Measurements from ENCODE around the gene PNPLA1. TPM values are rescaled to one million over a fixed set of nuclear protein-coding genes. Genes with fewer than 3 reads are reported as not detected.

Gene PNPLA1, protein sequence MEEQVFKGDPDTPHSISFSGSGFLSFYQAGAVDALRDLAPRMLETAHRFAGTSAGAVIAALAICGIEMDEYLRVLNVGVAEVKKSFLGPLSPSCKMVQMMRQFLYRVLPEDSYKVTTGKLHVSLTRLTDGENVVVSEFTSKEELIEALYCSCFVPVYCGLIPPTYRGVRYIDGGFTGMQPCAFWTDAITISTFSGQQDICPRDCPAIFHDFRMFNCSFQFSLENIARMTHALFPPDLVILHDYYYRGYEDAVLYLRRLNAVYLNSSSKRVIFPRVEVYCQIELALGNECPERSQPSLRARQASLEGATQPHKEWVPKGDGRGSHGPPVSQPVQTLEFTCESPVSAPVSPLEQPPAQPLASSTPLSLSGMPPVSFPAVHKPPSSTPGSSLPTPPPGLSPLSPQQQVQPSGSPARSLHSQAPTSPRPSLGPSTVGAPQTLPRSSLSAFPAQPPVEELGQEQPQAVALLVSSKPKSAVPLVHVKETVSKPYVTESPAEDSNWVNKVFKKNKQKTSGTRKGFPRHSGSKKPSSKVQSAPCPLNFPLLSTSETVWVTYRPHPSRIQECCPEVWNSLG
- total RNA-seq = not detected in 2 replicates

GRCh38 chr6:36269834-36270705 is at the start of gene PNPLA1:
TSS of gene PNPLA1 (plus strand) at chr6:36270060. CDS start at chr6:36270460, 400 bp downstream.
- no peak for DNase-seq (ENCODE audit: low read depth)

- DNase-seq (ENCODE audit: low read depth) = no peak
Measured at GRCh38 chr6:36220226-36220625, 49.6 kb upstream of the PNPLA1 start.

- no peak for DNase-seq (ENCODE audit: low read depth)
Measured at GRCh38 chr6:36221674-36222073, 48.2 kb upstream of the PNPLA1 start.

DNA sequence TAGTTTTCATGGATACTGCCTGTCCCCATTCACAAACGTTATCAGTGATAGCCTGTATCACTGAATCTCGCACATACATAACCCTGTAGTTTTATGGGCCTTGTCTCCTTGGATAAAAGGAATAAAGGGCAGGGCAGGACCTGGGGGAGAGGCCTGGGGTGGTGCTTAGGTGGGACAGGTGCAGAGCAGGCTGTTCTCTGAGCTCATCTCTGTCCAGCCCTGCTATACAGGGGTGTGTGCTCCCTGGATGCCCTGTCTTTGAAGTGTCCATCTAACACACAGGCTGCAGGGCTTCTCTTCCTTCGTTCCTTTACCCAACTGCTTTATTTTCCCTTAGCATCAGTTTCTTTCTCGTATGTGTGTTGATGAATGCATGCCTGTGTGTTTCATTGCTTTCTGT is 46.9 kb upstream of the PNPLA1 start:
- no peak for DNase-seq (ENCODE audit: low read depth)

- DNase-seq (ENCODE audit: low read depth) = no peak
Measured at GRCh38 chr6:36223706-36224105, 46.2 kb upstream of the PNPLA1 start.

GRCh38 chr6:36224918-36225461 is 44.9 kb upstream of the PNPLA1 start:
- peak; percentile 76 for DNase-seq (ENCODE audit: low read depth)

GRCh38 chr6:36226438-36227047 is 43.3 kb upstream of the PNPLA1 start:
- peak; percentile 30 for DNase-seq (ENCODE audit: low read depth)

- no peak for DNase-seq (ENCODE audit: low read depth)
Measured at GRCh38 chr6:36227379-36228228, 42.3 kb upstream of the PNPLA1 start.

GRCh38 chr6:36229223-36229622 is 40.6 kb upstream of the PNPLA1 start:
- no peak for DNase-seq (ENCODE audit: low read depth)

DNA sequence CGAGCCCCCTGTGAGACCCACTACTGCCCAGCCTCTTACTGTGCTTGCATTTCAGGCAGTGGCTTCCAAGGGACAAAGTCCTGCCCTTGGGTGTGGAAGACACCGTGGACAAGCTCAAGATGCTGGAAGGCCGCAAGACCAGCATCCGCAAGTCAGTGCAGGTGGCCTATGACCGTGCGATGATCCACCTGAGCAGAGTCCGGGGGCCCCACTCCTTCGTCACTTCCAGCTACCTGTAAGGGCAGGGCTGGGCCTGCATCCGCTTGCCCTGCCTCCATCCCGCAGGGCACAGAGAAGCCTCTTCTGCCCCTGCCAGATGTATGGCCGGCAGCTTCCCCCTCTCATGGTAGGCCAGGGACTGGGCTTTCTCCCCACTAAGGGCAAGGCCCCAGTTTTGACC is 39.5 kb upstream of the PNPLA1 start:
- no peak for DNase-seq (ENCODE audit: low read depth)

DNA sequence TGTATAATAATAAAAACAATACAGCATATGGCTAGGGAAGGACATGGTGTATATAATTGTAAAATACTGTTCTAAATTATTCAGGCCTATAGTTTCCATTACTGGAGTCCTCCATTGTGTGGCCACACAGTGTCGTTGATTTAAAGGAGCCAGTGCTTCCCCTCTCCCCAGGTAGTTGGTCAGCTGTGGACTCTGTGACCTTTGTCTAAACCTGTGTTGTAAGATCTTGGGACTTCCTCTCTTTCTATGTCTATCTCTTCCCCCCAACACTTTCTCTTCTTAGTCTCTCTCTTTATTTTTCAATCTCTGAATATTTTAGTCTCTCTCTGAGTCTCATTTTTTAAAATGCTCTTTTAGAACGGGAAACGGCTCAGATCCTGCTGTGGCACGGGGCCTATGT is 37.7 kb upstream of the PNPLA1 start:
- no peak for DNase-seq (ENCODE audit: low read depth)

DNA sequence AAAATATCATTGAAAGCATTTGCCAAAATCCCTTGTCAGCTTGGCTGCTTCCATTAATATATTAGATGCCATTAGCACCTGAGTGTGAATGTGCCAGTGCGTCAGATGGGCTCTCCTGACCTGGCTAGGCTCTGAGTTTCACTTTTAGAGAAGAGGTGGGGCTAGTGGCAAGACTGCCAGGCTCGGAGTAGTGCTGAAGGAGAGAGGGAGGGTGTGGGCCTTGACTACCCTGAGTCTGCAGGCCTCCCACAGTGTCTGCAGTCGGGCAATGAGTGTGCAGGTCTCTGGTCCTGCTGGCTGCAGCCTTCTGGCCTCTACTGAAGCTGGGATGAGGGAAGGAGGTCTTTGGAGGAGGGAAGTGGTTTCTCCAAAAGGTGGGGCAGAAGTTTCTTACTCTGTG is 34.6 kb upstream of the PNPLA1 start:
- peak; percentile 34 for DNase-seq (ENCODE audit: low read depth)

DNA sequence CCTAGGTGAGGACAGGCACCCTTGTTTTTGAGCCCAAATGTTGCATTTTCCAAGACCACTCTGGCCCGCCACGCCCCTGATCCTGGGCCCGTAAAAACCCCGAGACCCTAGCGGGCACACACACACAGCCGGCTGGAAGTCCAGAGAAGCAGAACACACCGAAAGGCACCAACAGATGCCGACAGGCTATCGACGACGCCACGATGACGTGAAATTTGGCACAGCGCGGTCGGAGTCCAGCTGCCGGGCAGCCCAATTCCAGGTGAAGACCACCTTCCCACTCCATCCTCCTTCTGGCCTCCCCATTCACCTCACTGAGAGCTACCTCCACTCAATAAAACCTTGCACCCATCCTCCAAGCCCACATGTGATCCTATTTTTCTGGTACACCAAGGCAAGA is 34.0 kb upstream of the PNPLA1 start:
- no peak for DNase-seq (ENCODE audit: low read depth)

DNA sequence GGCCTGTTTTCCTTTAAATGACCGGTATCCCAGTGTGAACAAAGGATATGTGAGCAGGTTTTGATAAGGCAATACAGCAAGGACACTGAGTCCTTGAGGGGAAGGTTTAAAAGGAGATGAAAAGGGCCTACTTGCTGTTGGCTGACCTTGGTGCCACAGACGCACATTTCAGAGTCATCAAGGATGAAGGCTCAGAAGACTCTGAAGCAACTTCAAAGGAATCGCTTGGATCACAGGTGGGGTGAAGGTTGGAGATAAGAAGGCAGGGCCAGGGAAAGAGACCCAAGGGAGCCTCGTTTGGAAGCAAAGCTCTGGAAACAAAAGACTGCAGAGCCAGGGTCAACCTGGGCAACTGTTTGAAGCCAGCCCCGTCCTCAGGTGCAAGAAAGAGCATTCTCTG is 30.1 kb upstream of the PNPLA1 start:
- DNase-seq (ENCODE audit: low read depth) = no peak

GRCh38 chr6:36241728-36242127 is 28.1 kb upstream of the PNPLA1 start:
- DNase-seq (ENCODE audit: low read depth) = no peak

DNA sequence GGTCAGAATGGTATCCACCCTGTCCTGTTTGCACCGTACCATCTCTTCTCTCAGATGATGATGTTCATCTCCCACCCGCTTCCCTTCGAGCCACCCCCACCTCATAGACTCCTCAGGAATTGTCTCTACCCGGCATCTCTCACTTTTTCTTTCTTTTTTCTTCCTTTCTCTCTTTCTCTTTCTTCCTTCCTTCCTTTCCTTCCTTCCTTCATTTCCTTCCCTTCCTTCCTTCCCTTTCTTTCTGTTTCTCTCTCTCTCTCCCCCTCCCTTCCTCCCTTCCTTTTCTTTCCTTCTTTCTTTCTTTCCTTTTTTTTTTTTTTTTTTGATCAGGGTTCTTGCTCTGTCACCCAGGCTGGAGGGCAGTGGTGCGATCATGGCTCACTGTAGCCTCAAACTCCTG is 27.7 kb upstream of the PNPLA1 start:
- no peak for DNase-seq (ENCODE audit: low read depth)

DNA sequence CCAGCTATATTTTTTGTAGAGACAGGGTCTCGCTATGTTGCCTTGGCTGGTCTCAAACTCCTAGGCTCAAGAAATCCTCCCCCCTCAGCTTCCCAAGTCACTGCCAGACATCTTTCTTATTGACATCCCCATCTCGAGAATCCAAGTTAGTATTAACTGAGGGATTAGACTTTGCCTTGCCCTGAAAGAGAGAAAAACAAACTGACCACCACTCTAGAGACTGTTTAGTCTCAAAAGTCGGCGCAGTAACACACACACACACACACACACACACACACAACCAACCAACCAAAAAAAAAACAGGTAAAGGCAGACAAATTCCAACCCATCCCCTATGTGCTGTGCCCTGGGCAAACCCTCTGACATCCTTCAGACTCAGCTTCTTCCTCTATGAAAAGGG is 27.2 kb upstream of the PNPLA1 start:
- no peak for DNase-seq (ENCODE audit: low read depth)

GRCh38 chr6:36243562-36244212 is 26.2 kb upstream of the PNPLA1 start:
- no peak for DNase-seq (ENCODE audit: low read depth)

DNA sequence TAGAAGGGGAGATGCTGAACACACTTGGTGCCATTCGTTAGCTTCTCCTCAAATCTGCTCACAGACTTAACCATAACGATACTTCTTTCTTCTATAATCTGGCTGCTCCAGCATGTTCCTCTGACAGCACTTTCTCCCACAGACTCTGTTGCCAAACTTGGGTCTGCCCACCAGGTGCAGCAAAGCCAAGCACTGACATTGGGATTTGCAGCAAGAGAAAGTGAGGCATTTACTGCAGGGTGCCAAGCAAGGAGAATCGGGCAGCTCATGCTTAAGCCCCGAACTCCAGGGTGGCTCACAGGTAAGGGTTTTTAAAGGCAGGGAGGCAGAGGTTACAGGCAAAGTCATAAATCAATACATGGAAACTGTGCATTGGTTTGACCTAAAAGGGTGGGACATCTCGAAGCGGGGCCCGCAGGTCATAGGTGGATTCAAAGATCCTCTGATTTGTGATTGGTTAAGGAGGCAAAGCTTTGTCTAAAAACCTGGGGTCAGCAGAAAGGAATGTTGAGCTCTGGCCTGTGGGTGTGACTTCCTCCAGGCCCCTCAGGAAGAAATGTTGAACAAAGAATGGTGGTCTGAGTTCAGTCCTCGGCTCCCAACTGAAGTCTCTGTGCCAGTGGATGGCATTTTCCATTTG is 25.1 kb upstream of the PNPLA1 start:
- peak; percentile 35 for DNase-seq (ENCODE audit: low read depth)

- no peak for DNase-seq (ENCODE audit: low read depth)
Measured at GRCh38 chr6:36245572-36246061, 24.2 kb upstream of the PNPLA1 start.
